ENCODE measurements around the gene OLFM2.

The OLFM2 gene

DNA sequence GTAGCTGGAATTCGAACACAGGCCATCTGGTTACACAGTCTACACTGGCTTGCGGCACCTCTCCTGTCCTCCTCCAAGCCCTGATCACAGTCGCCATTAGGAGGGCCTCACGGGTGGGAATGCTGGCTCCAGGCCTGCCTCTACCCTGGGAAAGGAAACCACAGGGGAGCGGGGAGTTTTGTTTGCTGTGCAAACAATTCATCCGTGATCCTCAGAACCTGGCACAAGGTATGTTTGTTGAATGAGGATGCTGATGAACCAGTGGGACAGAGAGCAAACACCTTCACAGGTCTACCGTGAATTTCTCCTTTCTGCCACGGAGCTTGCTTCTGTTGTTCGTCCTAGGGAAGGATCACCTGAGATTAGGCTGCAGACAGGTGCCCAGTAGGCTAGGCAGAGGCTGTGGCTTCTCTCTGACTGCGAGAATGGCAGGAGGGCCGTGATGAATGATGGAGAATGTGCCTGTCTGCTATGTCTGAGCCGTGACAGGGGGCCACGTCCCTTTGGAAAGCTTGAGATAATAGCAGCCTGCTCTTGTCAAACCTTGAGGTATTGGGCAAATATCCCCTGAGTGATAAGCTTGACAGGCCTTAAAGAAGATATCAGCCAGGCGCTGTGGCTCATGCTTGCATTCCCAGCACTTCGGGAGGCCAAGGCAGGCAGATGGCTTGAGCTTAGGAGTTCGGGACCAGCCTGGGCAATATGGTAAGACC lies 64.5 kb downstream of the OLFM2 start:
- TF ChIP-seq TAF1 (IDR thresholded peaks at IDR 0.05; ENCODE audit: low read depth, low read length) (no peak), POLR2AphosphoS5 (IDR thresholded peaks at IDR 0.05; ENCODE audit: low read depth, low read length) (no peak), POU2F2 (IDR thresholded peaks at IDR 0.05; ENCODE audit: low read depth, low read length) (no peak), POLR2A (IDR thresholded peaks at IDR 0.05; ENCODE audit: low read depth, low read length) (no peak), PAX5 (IDR thresholded peaks at IDR 0.05; ENCODE audit: insufficient read depth, low read length, severe bottlenecking) (no peak), SPI1 (IDR thresholded peaks at IDR 0.05; ENCODE audit: low read depth, low read length) (no peak)
- DNase-seq (ENCODE audit: insufficient read length, low spot score) (no peak), FAIRE-seq (no peak)

DNA sequence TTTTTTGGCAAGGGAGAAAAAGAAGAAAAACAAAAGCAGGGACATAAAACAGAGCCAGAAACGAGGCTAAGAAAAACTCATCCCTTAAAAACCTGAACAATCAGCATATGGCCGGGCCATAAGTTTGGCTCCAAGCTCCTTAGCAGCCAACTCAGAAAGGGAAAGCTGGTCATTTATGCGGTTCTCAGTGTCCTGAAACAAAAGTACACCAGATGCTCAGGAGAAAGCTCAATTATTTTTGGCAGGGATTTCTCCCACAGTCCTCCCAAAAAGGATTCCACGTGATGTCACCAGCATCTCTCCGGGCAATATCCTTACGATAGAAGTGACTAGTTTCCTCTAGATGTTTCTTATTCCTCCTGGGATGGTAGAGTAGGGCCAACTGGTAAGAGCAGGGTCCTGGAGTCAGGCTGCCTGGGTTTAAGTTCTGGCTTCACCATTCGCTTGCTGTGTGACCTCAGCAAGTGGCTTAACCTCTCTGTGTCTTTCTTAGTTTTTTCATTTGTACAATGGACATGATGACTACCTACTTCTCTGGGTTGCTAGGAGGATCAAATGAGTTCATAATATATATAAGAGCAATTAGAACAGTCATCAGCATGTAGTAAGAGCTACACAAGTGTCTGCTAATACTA lies 67.2 kb downstream of the OLFM2 start:
- DNase-seq (ENCODE audit: insufficient read length, low spot score) (no peak), FAIRE-seq (no peak)
- TF ChIP-seq POLR2AphosphoS5 (IDR thresholded peaks at IDR 0.05; ENCODE audit: low read depth, low read length), result no peak
- TF ChIP-seq POLR2A (IDR thresholded peaks at IDR 0.05; ENCODE audit: low read depth, low read length), result no peak
- TF ChIP-seq SPI1 (IDR thresholded peaks at IDR 0.05; ENCODE audit: low read depth, low read length), result no peak
- no peak for TF ChIP-seq TAF1 (IDR thresholded peaks at IDR 0.05; ENCODE audit: low read depth, low read length)
- TF ChIP-seq PAX5 (IDR thresholded peaks at IDR 0.05; ENCODE audit: insufficient read depth, low read length, severe bottlenecking), result no peak
- TF ChIP-seq POU2F2 (IDR thresholded peaks at IDR 0.05; ENCODE audit: low read depth, low read length), result no peak

DNA sequence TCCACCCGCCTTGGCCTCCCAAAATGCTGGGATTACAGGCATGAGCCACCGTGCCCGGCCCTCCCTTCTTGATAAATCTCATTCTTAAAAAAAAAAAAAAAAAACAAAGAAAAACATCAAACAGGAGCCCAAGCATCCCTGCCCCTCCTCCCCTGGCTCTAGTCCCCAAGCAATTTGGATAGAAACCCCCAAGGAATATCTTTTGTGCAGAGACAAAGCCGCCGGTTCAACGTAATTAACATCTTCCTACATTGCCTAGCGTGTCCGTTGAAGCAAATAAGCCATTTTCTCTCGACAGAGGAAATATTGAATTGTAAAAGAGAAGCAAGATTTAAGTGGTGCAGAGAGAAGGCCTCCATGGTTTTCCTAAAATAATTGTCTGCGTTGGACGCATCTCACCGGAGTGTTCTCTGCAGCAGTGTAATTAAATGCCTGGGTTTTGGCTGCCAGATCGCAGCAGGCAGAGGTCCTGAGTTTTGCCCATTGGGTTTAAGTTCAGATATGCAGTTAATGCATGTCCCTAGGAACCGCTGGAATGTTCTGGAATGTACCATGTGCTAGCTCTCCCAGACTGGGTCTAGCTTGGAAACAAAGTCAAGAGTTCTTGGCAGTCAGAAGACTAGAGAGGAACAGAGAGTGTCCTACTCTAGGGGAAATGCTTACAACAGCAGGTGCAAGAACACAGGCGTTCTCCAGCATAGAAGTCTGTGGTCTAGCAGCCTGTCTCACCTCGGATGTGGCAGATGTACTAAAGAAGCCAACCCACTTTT lies 70.4 kb downstream of the OLFM2 start:
- no peak for FAIRE-seq
- TF ChIP-seq SPI1 (IDR thresholded peaks at IDR 0.05; ENCODE audit: low read depth, low read length) (peak; percentile 44; the same call in 1 of the 2 replicates), TAF1 (IDR thresholded peaks at IDR 0.05; ENCODE audit: low read depth, low read length) (no peak)
- DNase-seq (ENCODE audit: insufficient read length, low spot score), result no peak

DNA sequence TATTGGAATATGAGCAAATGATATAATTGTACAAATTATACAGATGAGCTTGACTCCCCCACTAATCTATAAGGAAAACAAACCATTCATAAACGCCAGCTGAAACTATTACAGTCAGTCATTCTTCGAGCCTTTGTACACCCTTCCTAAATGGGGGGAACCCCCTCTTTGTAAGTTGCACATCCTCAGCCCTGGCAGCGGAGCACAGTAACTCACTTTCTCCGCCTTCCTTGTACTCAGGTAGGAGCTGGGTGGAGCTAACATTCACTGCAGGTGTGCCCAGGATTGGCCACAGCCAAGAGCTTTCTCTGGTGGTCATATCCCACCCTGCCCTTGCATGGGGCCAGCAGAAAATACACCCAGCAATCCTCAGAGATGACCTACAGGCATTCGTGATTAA lies 72.6 kb downstream of the OLFM2 start:
- FAIRE-seq (no peak), DNase-seq (ENCODE audit: insufficient read length, low spot score) (no peak)
- TF ChIP-seq POLR2A (IDR thresholded peaks at IDR 0.05; ENCODE audit: low read depth, low read length) (no peak), POLR2AphosphoS5 (IDR thresholded peaks at IDR 0.05; ENCODE audit: low read depth, low read length) (no peak), PAX5 (IDR thresholded peaks at IDR 0.05; ENCODE audit: insufficient read depth, low read length, severe bottlenecking) (no peak), POU2F2 (IDR thresholded peaks at IDR 0.05; ENCODE audit: low read depth, low read length) (no peak), TAF1 (IDR thresholded peaks at IDR 0.05; ENCODE audit: low read depth, low read length) (no peak), SPI1 (IDR thresholded peaks at IDR 0.05; ENCODE audit: low read depth, low read length) (no peak)

DNA sequence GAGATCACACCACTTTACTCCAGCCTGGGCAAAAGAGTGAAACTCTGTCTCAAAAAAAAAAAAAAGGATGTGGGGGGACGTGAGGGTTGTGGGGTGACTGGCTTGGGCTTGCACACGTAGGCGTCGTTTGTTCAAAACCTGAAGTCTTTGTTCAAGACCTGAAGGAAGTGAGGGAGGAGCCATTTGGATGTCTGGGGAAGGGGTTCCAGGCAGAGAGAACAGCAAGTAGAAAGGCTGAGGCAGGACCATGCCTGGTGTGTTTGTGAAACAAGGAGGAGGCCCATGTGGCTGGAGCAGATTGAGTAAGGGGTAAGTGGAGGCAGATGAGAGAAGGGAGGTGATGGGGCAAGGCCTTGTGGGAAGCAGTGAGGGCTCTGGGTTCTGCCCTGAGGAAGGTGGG lies 73.4 kb downstream of the OLFM2 start:
- DNase-seq (ENCODE audit: insufficient read length, low spot score) (no peak), FAIRE-seq (no peak)
- TF ChIP-seq TAF1 (IDR thresholded peaks at IDR 0.05; ENCODE audit: low read depth, low read length) (no peak), POLR2A (IDR thresholded peaks at IDR 0.05; ENCODE audit: low read depth, low read length) (no peak), POU2F2 (IDR thresholded peaks at IDR 0.05; ENCODE audit: low read depth, low read length) (no peak), SPI1 (IDR thresholded peaks at IDR 0.05; ENCODE audit: low read depth, low read length) (no peak), PAX5 (IDR thresholded peaks at IDR 0.05; ENCODE audit: insufficient read depth, low read length, severe bottlenecking) (no peak), POLR2AphosphoS5 (IDR thresholded peaks at IDR 0.05; ENCODE audit: low read depth, low read length) (no peak)

DNA sequence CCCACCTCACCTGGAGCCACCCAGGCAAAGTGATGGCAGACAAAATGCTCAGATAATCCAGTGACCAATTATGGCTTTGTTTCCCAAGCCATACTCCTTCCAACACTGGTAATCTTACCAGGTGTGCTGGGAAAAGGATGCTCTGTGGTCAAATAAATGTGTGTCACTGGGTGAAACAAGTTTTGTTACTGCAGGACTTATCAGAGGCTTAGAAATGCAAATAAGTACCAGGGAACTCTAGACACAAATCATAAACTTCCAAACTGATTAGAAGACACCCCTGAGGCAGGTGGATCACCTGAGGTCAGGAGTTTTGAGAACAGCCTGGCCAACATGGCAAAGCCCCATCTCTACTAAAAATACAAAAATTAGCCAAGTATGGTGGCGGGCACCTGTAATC lies 74.8 kb downstream of the OLFM2 start:
- FAIRE-seq, result no peak

DNA sequence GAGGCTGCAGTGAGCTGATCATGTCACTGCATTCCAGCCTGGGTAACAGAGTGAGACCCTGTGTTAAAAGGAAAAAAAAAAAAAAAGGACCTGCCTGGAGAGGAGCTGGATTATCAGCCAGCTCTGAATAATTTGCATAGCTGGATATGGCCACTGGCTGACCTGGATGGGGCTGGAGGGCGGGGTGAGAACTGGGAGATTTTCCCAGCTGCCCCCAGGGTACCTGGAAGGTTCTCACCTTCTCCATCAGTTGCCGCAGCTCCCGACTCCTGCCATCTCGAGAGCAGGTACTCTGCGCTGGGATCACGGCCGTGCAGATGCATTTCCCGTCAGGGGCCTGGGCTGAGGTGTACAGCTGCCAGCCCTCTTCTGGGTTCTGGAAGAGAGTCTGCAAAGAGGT lies 75.9 kb downstream of the OLFM2 start:
- DNase-seq (ENCODE audit: insufficient read length, low spot score) (no peak), FAIRE-seq (no peak)
- TF ChIP-seq POU2F2 (IDR thresholded peaks at IDR 0.05; ENCODE audit: low read depth, low read length), result no peak
- TF ChIP-seq POLR2AphosphoS5 (IDR thresholded peaks at IDR 0.05; ENCODE audit: low read depth, low read length), result no peak
- TF ChIP-seq PAX5 (IDR thresholded peaks at IDR 0.05; ENCODE audit: insufficient read depth, low read length, severe bottlenecking), result no peak
- no peak for TF ChIP-seq SPI1 (IDR thresholded peaks at IDR 0.05; ENCODE audit: low read depth, low read length)
- TF ChIP-seq TAF1 (IDR thresholded peaks at IDR 0.05; ENCODE audit: low read depth, low read length), result no peak
- no peak for TF ChIP-seq POLR2A (IDR thresholded peaks at IDR 0.05; ENCODE audit: low read depth, low read length)

More for the DNA sequence above, 74.8 kb downstream of the OLFM2 start:
- DNase-seq (ENCODE audit: insufficient read length, low spot score), result no peak
- TF ChIP-seq POLR2AphosphoS5 (IDR thresholded peaks at IDR 0.05; ENCODE audit: low read depth, low read length) (no peak), TAF1 (IDR thresholded peaks at IDR 0.05; ENCODE audit: low read depth, low read length) (no peak), POLR2A (IDR thresholded peaks at IDR 0.05; ENCODE audit: low read depth, low read length) (no peak), PAX5 (IDR thresholded peaks at IDR 0.05; ENCODE audit: insufficient read depth, low read length, severe bottlenecking) (no peak), SPI1 (IDR thresholded peaks at IDR 0.05; ENCODE audit: low read depth, low read length) (no peak), POU2F2 (IDR thresholded peaks at IDR 0.05; ENCODE audit: low read depth, low read length) (no peak)

DNA sequence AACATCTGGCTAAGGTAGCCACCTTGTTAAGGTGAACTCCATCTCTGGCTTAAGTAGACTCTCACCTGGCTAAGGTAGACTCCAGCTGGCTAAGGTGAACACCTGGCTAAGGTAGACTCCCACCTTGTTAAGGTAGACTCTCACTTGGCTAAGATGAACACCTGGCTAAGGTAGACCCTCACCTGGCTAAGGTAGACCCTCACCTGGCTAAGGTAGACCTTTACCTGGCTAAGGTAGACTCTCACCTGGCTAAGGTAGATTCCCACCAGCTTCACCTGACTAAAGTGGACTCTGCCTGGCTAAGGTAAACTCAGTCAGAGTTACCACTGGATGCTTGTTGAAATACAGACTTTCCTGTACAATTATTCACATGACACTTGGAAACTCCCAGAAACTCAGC lies 77.5 kb downstream of the OLFM2 start:
- FAIRE-seq (peak; percentile 67), DNase-seq (ENCODE audit: insufficient read length, low spot score) (no peak)
- TF ChIP-seq PAX5 (IDR thresholded peaks at IDR 0.05; ENCODE audit: insufficient read depth, low read length, severe bottlenecking) (no peak), POLR2AphosphoS5 (IDR thresholded peaks at IDR 0.05; ENCODE audit: low read depth, low read length) (no peak)

DNA sequence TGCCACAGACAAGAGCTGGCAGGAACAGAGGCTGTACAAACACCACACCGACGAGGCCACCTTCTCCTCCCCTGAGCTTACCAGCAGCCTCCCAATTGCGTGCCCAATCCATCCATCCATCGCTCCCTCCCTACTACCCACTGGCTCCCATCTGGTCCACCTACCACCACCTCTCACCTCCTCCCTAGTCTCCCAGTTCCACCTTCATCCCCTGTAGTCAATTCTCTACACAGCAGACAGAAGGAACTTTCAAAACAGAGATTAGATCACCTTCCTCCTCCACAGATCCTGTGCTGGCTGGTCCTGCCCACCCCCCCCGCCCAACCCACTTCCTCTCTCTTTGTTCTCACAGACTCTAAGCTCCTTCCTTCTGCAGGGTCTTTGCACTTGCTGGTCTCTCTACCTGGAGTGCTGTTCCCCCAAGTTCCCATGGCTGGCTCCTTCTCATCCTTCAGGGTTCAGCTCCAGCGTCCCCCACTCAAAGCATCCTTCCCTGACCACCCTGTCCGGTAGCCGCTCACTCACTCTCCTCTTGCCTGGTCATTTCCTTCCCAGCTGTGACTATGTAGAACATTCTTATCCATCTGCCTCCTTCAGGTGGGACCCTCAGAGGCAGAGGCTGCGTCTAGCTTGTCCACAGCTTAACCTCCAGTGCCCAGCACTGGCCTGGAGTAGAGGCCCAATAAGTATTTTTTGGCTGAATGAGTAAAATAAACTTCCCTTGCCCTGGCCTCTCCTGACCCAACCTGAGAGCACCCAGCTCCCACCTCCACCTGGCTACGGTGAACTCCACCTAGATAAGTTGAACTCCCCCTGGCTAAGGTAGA lies 78.2 kb downstream of the OLFM2 start:
- peak; percentile 60 for FAIRE-seq
- TF ChIP-seq SPI1 (IDR thresholded peaks at IDR 0.05; ENCODE audit: low read depth, low read length), result peak; percentile 70
- TF ChIP-seq POLR2AphosphoS5 (IDR thresholded peaks at IDR 0.05; ENCODE audit: low read depth, low read length), result no peak
- DNase-seq (ENCODE audit: insufficient read length, low spot score), result peak; percentile 60

All from GM12891 (cell line).